HEK293 (cell line): ENCODE measurements around the gene KCNJ8.

ENCODE experiments used
- CTCF ChIP-seq: fragments of 450-650 bp; formaldehyde crosslinking; IDR thresholded peaks from 2 replicates; pipeline ENCODE4 v1.5.1; 2016; ENCODE audit warnings: missing biosample characterization, missing genetic modification characterization
- ZNF549 ChIP-seq: fragments of 450-650 bp; IDR thresholded peaks from 2 replicates; pipeline ENCODE4 v1.5.1; 2018; ENCODE audit warnings: missing biosample characterization, missing genetic modification characterization, mild to moderate bottlenecking, inconsistent platforms, moderate library complexity

GRCh38 chr12:21809100-21809499 lies 34.6 kb upstream of the KCNJ8 start:
- no peak for TF ChIP-seq CTCF
- no peak for TF ChIP-seq ZNF549 (tag by site-specific recombination)
